Measurements from ENCODE around the gene XCR1. TPM values are rescaled to one million over a fixed set of nuclear protein-coding genes. Genes with fewer than 3 reads are reported as not detected.

The XCR1 gene
- total RNA-seq, 2 donors from 2014 or later = not detected

DNA sequence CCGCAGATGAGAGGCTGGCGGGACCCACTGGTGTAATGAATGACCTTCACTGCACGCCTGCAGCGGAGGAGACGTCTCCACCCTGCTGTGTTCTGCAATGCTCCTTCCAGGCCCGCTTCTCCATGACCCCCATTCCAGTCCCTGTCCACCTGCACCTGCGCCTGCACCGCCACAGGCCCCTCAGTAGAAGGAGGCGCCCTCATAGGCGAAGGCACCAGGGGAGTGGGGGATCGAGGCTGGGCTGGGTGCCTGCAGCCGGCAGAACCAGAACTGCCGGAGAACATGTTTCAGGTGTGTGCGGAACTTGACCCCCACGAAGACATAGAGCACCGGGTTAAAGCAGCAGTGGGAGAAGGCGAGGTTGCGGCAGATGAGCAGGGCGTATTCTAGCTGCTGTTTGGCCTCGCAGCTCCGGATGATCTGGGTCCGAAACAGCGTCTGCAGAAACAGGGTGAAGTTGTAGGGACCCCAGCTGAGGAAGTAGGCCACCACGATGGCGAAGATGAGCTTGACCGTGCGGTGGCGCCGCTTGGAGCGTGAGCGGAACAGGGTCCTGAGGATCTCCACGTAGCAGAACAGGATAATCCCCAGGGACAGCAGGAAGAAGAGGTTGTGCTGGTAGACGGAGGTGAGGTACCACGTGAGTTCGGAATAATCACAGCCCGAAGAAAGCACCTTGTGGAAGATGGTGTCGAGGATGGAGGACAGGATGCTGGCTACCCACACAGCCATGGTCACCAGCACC, 6.3 kb downstream of the XCR1 start:
- Mint-ChIP-seq H3K27me3 (ENCODE audit: insufficient read depth) (peaks cover 13% of the 10 kb centered on the region), H3K27ac (no peak overlapping the region)
- WGBS, 2 experiments (ENCODE audit: insufficient coverage in 1 of 2, insufficient read length in 1 of 2) = 92 to 95% methylated on average over 30 to 37 of the region's 37 CpGs

DNA sequence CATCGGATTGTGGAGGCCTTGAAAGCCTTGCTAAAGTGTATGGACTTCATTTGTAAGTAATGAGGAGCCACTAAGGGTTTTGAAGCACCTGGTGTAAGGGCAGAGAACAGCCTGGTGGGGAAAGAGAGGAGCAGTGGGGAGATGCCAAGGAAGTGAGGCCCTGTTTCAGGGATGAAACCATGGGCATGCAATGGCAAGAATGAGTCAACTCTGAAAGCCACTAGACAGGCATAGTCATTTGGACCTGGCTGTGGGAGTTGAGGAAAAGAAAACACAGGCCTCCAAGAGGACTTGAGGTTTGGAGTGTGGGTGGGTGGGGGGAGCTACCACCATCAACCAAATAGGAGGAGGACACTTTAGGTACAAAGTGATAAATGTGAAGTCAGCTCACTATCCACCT, 7.6 kb downstream of the XCR1 start:
- H3K9me3 ChIP-seq (ENCODE audit: control insufficient read depth, low read length) = no peaks in the 10 kb centered on the region
- H3K36me3 ChIP-seq (ENCODE audit: control insufficient read depth, insufficient read depth, low read length) = no peaks in the 10 kb centered on the region
- 88 to 100% methylated on average over 1 of the region's 1 CpG for WGBS, 2 experiments (ENCODE audit: insufficient coverage in 1 of 2, insufficient read length in 1 of 2)
- peaks cover 13% of the 10 kb centered on the region for H3K27me3 Mint-ChIP-seq (ENCODE audit: insufficient read depth)
- TF ChIP-seq, protein P1, sequence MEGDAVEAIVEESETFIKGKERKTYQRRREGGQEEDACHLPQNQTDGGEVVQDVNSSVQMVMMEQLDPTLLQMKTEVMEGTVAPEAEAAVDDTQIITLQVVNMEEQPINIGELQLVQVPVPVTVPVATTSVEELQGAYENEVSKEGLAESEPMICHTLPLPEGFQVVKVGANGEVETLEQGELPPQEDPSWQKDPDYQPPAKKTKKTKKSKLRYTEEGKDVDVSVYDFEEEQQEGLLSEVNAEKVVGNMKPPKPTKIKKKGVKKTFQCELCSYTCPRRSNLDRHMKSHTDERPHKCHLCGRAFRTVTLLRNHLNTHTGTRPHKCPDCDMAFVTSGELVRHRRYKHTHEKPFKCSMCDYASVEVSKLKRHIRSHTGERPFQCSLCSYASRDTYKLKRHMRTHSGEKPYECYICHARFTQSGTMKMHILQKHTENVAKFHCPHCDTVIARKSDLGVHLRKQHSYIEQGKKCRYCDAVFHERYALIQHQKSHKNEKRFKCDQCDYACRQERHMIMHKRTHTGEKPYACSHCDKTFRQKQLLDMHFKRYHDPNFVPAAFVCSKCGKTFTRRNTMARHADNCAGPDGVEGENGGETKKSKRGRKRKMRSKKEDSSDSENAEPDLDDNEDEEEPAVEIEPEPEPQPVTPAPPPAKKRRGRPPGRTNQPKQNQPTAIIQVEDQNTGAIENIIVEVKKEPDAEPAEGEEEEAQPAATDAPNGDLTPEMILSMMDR (conservative IDR thresholded peaks at IDR 0.05) = no peak
- H3K4me1 ChIP-seq (ENCODE audit: control insufficient read depth, insufficient read depth, low read length) = no peaks in the 10 kb centered on the region
- no peak overlapping the region for H3K4me3 Mint-ChIP-seq
- no peaks in the 10 kb centered on the region for H3K27me3 ChIP-seq (ENCODE audit: control insufficient read depth, insufficient read depth, low read length, poor library complexity, severe bottlenecking)
- H3K4me1 Mint-ChIP-seq = no peaks in the 10 kb centered on the region
- DNase-seq = no peak
- H3K36me3 Mint-ChIP-seq (ENCODE audit: low read depth) = no peaks in the 10 kb centered on the region
- H3K4me3 ChIP-seq (ENCODE audit: low read length) = no peak overlapping the region
- H3K9me3 Mint-ChIP-seq = no peaks in the 10 kb centered on the region
- H3K27ac Mint-ChIP-seq = no peak overlapping the region
- no peak overlapping the region for H3K9ac ChIP-seq (ENCODE audit: extremely low read depth, low read length, poor library complexity, severe bottlenecking)
- no peak overlapping the region for H3K27ac ChIP-seq (ENCODE audit: low read depth, low read length)

More for the DNA sequence above, 6.3 kb downstream of the XCR1 start:
- Mint-ChIP-seq H3K9me3 (no peaks in the 10 kb centered on the region), H3K4me3 (no peak overlapping the region), H3K4me1 (no peaks in the 10 kb centered on the region), H3K36me3 (ENCODE audit: low read depth) (no peaks in the 10 kb centered on the region)
- no peak overlapping the region for H3K4me3 ChIP-seq (ENCODE audit: low read length)
- H3K9ac ChIP-seq (ENCODE audit: extremely low read depth, low read length, poor library complexity, severe bottlenecking) = no peak overlapping the region
- H3K4me1 ChIP-seq (ENCODE audit: control insufficient read depth, insufficient read depth, low read length) = no peaks in the 10 kb centered on the region
- DNase-seq = no peak
- no peaks in the 10 kb centered on the region for H3K9me3 ChIP-seq (ENCODE audit: control insufficient read depth, low read length)
- no peaks in the 10 kb centered on the region for H3K36me3 ChIP-seq (ENCODE audit: control insufficient read depth, insufficient read depth, low read length)
- TF ChIP-seq, protein P1 (conservative IDR thresholded peaks at IDR 0.05) = no peak
- H3K27ac ChIP-seq (ENCODE audit: low read depth, low read length) = no peak overlapping the region
- H3K27me3 ChIP-seq (ENCODE audit: control insufficient read depth, insufficient read depth, low read length, poor library complexity, severe bottlenecking) = no peaks in the 10 kb centered on the region

DNA sequence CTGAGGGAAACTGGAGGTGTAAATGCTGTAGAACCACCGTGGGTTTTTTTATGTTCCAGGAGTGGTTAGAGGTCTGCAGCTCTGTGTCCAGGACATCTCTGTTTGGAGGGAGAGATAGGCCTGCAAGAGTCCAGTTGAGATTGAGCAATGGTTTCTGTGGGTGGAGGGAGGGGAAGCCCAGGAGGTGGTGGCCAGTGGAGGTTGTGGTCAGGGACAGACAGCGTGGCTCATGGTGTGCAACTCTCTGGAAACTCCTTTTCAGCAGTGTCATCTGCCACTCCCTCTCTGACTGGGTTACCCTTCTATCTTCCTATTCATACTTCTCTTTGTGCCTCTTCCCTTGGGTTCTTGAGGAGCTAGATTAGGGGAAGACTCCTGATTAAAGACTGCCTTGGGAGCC, 9.6 kb downstream of the XCR1 start:
- 60 to 92% methylated on average over 1 to 2 of the region's 2 CpGs for WGBS, 2 experiments (ENCODE audit: insufficient coverage in 1 of 2, insufficient read length in 1 of 2)
- H3K9me3 ChIP-seq (ENCODE audit: control insufficient read depth, low read length) = no peaks in the 10 kb centered on the region
- Mint-ChIP-seq H3K4me1 (no peaks in the 10 kb centered on the region), H3K27ac (no peak overlapping the region), H3K9me3 (no peaks in the 10 kb centered on the region), H3K27me3 (ENCODE audit: insufficient read depth) (peaks cover 13% of the 10 kb centered on the region), H3K36me3 (ENCODE audit: low read depth) (no peaks in the 10 kb centered on the region), H3K4me3 (no peak overlapping the region)
- TF ChIP-seq, protein P1 (conservative IDR thresholded peaks at IDR 0.05) = no peak
- no peak overlapping the region for H3K27ac ChIP-seq (ENCODE audit: low read depth, low read length)
- H3K4me1 ChIP-seq (ENCODE audit: control insufficient read depth, insufficient read depth, low read length) = no peaks in the 10 kb centered on the region
- no peak overlapping the region for H3K4me3 ChIP-seq (ENCODE audit: low read length)
- DNase-seq = no peak
- no peaks in the 10 kb centered on the region for H3K27me3 ChIP-seq (ENCODE audit: control insufficient read depth, insufficient read depth, low read length, poor library complexity, severe bottlenecking)
- no peaks in the 10 kb centered on the region for H3K36me3 ChIP-seq (ENCODE audit: control insufficient read depth, insufficient read depth, low read length)
- H3K9ac ChIP-seq (ENCODE audit: extremely low read depth, low read length, poor library complexity, severe bottlenecking) = no peak overlapping the region
